PC-3 (cell line): ENCODE results near the gene OR56B4.

Experiments
- CTCF ChIP-seq: fragments of 300-600 bp; sonication (generic); conservative IDR thresholded peaks from 2 replicates; pipeline ENCODE4 v1.5.1; 2017; ENCODE audit warnings: antibody characterized with exemption, low read depth, mild to moderate bottlenecking, low read length
- EZH2 ChIP-seq: fragments of 300-600 bp; sonication (generic); IDR thresholded peaks from one replicate; pipeline ENCODE4 v1.6.1; 2017; ENCODE audit warnings: antibody characterized with exemption, mild to moderate bottlenecking, low read length; ENCODE audit not compliant: unreplicated experiment
- EZH2phosphoT487 ChIP-seq: fragments of 300-600 bp; sonication (generic); IDR thresholded peaks from 2 replicates; pipeline ENCODE4 v1.6.1; 2018; ENCODE audit warnings: mild to moderate bottlenecking, antibody characterized with exemption, low read length, borderline replicate concordance

- TF ChIP-seq CTCF (no peak), EZH2phosphoT487 (no peak), EZH2 (no peak)
These were observed 22.9 kb upstream of the OR56B4 start for GRCh38 chr11:6084587-6084986.
